ENCODE data around the gene RMDN3. TPM values are rescaled to one million over a fixed set of nuclear protein-coding genes. Genes with fewer than 3 reads are reported as not detected.

The RMDN3 gene
- total RNA-seq, 2 experiments from 2014 or later = 29.1 to 30.3 TPM

DNA sequence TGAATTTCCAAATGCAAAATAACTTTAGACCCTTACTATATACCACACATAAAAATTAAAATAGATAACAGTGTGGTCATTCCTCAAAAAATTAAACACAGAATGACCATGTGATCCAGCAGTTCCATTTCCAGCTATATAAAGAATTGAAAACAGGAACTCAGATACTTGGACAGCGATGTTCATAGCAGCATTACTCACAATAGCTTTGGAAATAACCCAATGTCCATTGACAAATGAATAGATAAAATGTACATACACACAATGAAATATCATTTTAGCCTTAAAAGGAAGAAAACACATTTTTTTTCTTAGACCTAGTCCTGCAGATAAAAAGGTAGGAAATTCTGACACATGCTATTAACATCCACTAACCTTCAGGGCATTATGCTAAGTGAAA, 33.4 kb downstream of the RMDN3 start:
- intact Hi-C loops (cut with DNase I, micrococcal nuclease) = no loop called here
- no peaks in the 10 kb centered on the region for H3K36me3 ChIP-seq (ENCODE audit: insufficient read depth, low read length)
- TF ChIP-seq, protein P1, sequence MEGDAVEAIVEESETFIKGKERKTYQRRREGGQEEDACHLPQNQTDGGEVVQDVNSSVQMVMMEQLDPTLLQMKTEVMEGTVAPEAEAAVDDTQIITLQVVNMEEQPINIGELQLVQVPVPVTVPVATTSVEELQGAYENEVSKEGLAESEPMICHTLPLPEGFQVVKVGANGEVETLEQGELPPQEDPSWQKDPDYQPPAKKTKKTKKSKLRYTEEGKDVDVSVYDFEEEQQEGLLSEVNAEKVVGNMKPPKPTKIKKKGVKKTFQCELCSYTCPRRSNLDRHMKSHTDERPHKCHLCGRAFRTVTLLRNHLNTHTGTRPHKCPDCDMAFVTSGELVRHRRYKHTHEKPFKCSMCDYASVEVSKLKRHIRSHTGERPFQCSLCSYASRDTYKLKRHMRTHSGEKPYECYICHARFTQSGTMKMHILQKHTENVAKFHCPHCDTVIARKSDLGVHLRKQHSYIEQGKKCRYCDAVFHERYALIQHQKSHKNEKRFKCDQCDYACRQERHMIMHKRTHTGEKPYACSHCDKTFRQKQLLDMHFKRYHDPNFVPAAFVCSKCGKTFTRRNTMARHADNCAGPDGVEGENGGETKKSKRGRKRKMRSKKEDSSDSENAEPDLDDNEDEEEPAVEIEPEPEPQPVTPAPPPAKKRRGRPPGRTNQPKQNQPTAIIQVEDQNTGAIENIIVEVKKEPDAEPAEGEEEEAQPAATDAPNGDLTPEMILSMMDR (IDR thresholded peaks at IDR 0.05) = no peak
- ATAC-seq (ENCODE audit: poor library complexity) = no peak
- H3K27ac ChIP-seq (ENCODE audit: low read depth in 1 of 2, low read length in 2 of 2) = no peak overlapping the region
- H3K27me3 ChIP-seq (ENCODE audit: control insufficient read depth in 1 of 2, insufficient read depth in 2 of 2, low read length in 2 of 2) = no peaks in the 10 kb centered on the region
- no peak overlapping the region for H3K4me3 ChIP-seq (ENCODE audit: low read length)
- Mint-ChIP-seq H3K27me3 (no peaks in the 10 kb centered on the region), H3K27ac (no peak overlapping the region), H3K9me3 (no peaks in the 10 kb centered on the region), H3K4me3 (no peak overlapping the region), H3K36me3 (ENCODE audit: low read depth) (no peaks in the 10 kb centered on the region), H3K4me1 (ENCODE audit: low read depth) (no peaks in the 10 kb centered on the region)
- no peaks in the 10 kb centered on the region for H3K9me3 ChIP-seq (ENCODE audit: control insufficient read depth in 1 of 2, insufficient read depth in 1 of 2, low read length in 2 of 2)
- DNase-seq = no peak
- ChIA-PET POLR2A (no interaction called here), CTCF (interaction anchor here (0.7 kb wide), 1 partner anchor 526 kb away, joined by 3 read pairs; no protein-coding TSS in a partner anchor)
- no peaks in the 10 kb centered on the region for H3K4me1 ChIP-seq (ENCODE audit: insufficient read depth, low read length)

DNA sequence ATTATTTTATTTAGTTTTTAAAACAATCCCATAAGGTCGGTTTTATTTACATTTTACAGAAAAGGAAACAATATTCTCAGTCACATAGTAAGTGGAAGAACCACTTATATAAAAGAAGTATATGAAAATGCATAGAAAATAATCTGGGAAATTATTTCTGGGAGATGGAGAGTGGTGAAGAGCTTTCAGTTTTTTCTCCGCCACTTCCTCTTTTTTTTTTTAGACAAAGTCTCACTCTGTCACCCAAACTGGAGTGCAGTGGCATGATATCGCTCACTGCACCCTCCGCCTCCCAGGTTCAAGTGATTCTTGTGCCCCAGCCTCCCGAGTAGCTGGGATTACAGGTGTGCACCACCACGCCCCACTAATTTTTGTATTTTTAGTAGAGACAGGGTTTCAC, 38.9 kb downstream of the RMDN3 start:
- ATAC-seq (ENCODE audit: poor library complexity) = no peak
- Mint-ChIP-seq H3K4me3 (no peak overlapping the region), H3K27me3 (no peaks in the 10 kb centered on the region), H3K36me3 (ENCODE audit: low read depth) (no peaks in the 10 kb centered on the region), H3K27ac (no peak overlapping the region), H3K9me3 (no peaks in the 10 kb centered on the region), H3K4me1 (ENCODE audit: low read depth) (no peaks in the 10 kb centered on the region)
- H3K4me1 ChIP-seq (ENCODE audit: insufficient read depth, low read length) = no peaks in the 10 kb centered on the region
- no peak overlapping the region for H3K4me3 ChIP-seq (ENCODE audit: low read length)
- POLR2A ChIA-PET = no interaction called here
- CTCF ChIA-PET = no interaction called here
- no peaks in the 10 kb centered on the region for H3K36me3 ChIP-seq (ENCODE audit: insufficient read depth, low read length)
- H3K27me3 ChIP-seq (ENCODE audit: control insufficient read depth in 1 of 2, insufficient read depth in 2 of 2, low read length in 2 of 2) = no peaks in the 10 kb centered on the region
- H3K9me3 ChIP-seq (ENCODE audit: control insufficient read depth in 1 of 2, insufficient read depth in 1 of 2, low read length in 2 of 2) = no peaks in the 10 kb centered on the region
- H3K27ac ChIP-seq (ENCODE audit: low read depth in 1 of 2, low read length in 2 of 2) = no peak overlapping the region
- intact Hi-C loops (cut with DNase I, micrococcal nuclease) = no loop called here
- no peak for DNase-seq
- TF ChIP-seq, protein P1 (IDR thresholded peaks at IDR 0.05) = no peak

DNA sequence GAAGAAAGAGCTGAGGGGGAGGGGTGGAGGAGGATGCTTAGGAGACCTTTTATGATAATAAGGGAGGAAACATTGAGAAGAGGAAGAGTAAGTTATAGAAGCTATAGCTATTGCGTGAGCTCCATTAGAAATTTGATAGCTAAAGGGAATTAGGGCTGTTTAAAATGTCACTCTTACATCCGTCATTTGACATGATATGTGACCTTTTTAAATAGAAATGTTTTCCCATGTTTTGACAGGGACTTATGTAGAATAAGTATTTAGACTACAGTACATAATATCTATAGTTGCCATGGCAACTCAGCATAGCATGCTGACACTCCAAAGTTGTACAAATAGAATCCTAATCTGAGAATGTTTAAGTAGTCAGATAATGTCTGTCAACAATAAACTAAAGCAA, 40.9 kb downstream of the RMDN3 start:
- no peaks in the 10 kb centered on the region for H3K36me3 Mint-ChIP-seq (ENCODE audit: low read depth)
- intact Hi-C loops (cut with DNase I, micrococcal nuclease) = no loop called here
- H3K4me1 ChIP-seq (ENCODE audit: insufficient read depth, low read length) = no peaks in the 10 kb centered on the region
- H3K27me3 ChIP-seq (ENCODE audit: control insufficient read depth in 1 of 2, insufficient read depth in 2 of 2, low read length in 2 of 2) = no peaks in the 10 kb centered on the region
- H3K9me3 Mint-ChIP-seq = no peaks in the 10 kb centered on the region
- H3K27ac Mint-ChIP-seq = no peak overlapping the region
- no peak for ATAC-seq (ENCODE audit: poor library complexity)
- TF ChIP-seq, protein P1 (IDR thresholded peaks at IDR 0.05) = no peak
- POLR2A ChIA-PET = interaction anchor here (0.7 to 1.6 kb wide), 2 partner anchors 19 to 56 kb away, joined by 3 to 4 read pairs; partner anchors contain the start of gene RAD51
- no peak for DNase-seq
- H3K36me3 ChIP-seq (ENCODE audit: insufficient read depth, low read length) = no peaks in the 10 kb centered on the region
- H3K4me3 Mint-ChIP-seq = no peak overlapping the region
- no peaks in the 10 kb centered on the region for H3K27me3 Mint-ChIP-seq
- no peak overlapping the region for H3K4me3 ChIP-seq (ENCODE audit: low read length)
- CTCF ChIA-PET = no interaction called here
- no peaks in the 10 kb centered on the region for H3K4me1 Mint-ChIP-seq (ENCODE audit: low read depth)
- no peaks in the 10 kb centered on the region for H3K9me3 ChIP-seq (ENCODE audit: control insufficient read depth in 1 of 2, insufficient read depth in 1 of 2, low read length in 2 of 2)
- H3K27ac ChIP-seq (ENCODE audit: low read depth in 1 of 2, low read length in 2 of 2) = no peak overlapping the region

Measured in CD4-positive, alpha-beta T cell (primary cell).